CD4-positive, alpha-beta T cell (primary cell): ENCODE measurements around the gene SPDEF. TPM values are rescaled to one million over a fixed set of nuclear protein-coding genes. Genes with fewer than 3 reads are reported as not detected.

Experiments used
- ATAC-seq: fragments of 200-7000 bp; cut with Tn5 transposase; one replicate; pipeline ENCODE4 v1.10.0; 2022; ENCODE audit warnings: mild to moderate bottlenecking; ENCODE audit not compliant: poor library complexity
- CTCF ChIA-PET: fragments of 350-600 bp; sonication (Branson Sonifier 250); formaldehyde crosslinking; loops from one replicate; lab custom pipeline; 2021; ENCODE audit warnings: antibody characterized with exemption, inconsistent platforms; lab: Charles Lee
- POLR2A ChIA-PET: fragments of 350-600 bp; sonication (Branson Sonifier 250); formaldehyde crosslinking; loops from one replicate; lab custom pipeline; 2021; ENCODE audit warnings: antibody characterized with exemption, inconsistent platforms; lab: Charles Lee
- DNase-seq, 14 experiments: peaks; one replicate each; pipeline ENCODE4 v3.0.0-alpha.2; 2013 to 2020; ENCODE audit warnings: mixed read lengths in 2 of 14
- H3K27ac ChIP-seq, 2 donors: one replicate each; pipeline versions ENCODE4 v1.5.1 to v1.7.0; 2013; ENCODE audit warnings: low read length in 2 of 2, low read depth in 1 of 2, mild to moderate bottlenecking in 1 of 2
- H3K27me3 ChIP-seq, 2 experiments: 1 replicate in 1 of 2; 2 replicates in 1 of 2; pipeline versions ENCODE4 v1.6.1 to v1.7.0; 2013; ENCODE audit warnings: low read length in 2 of 2, control low read depth in 1 of 2, mild to moderate bottlenecking in 1 of 2, moderate library complexity in 1 of 2; ENCODE audit not compliant: insufficient read depth in 2 of 2, control insufficient read depth in 1 of 2
- H3K36me3 ChIP-seq: one replicate; pipeline ENCODE4 v1.6.1; 2013; ENCODE audit warnings: low read length, control low read depth; ENCODE audit not compliant: insufficient read depth
- H3K4me1 ChIP-seq: one replicate; pipeline ENCODE4 v1.6.1; 2013; ENCODE audit warnings: low read length, control low read depth; ENCODE audit not compliant: insufficient read depth
- H3K4me3 ChIP-seq: one replicate; pipeline ENCODE4 v1.5.1; 2013; ENCODE audit warnings: mild to moderate bottlenecking, low read length, moderate library complexity
- H3K9me3 ChIP-seq, 2 experiments: 1 replicate in 1 of 2; 2 replicates in 1 of 2; pipeline versions ENCODE4 v1.6.1 to v1.7.0; 2013; ENCODE audit warnings: low read length in 2 of 2, mild to moderate bottlenecking in 2 of 2, control low read depth in 1 of 2, moderate library complexity in 1 of 2; ENCODE audit not compliant: control insufficient read depth in 1 of 2, insufficient read depth in 1 of 2
- H3K27ac Mint-ChIP-seq: one replicate; pipeline ENCODE4 v1.8.0; 2020; ENCODE audit warnings: mixed read lengths
- H3K27me3 Mint-ChIP-seq: one replicate; pipeline ENCODE4 v1.8.0; 2021; ENCODE audit warnings: mixed read lengths
- H3K36me3 Mint-ChIP-seq: one replicate; pipeline ENCODE4 v1.8.0; 2021; ENCODE audit warnings: low read depth, mixed read lengths
- H3K4me1 Mint-ChIP-seq: one replicate; pipeline ENCODE4 v1.8.0; 2021; ENCODE audit warnings: low read depth, mixed read lengths
- H3K4me3 Mint-ChIP-seq: one replicate; pipeline ENCODE4 v1.8.0; 2020; ENCODE audit warnings: mild to moderate bottlenecking, mixed read lengths
- H3K9me3 Mint-ChIP-seq: one replicate; pipeline ENCODE4 v1.8.0; 2020; ENCODE audit warnings: mixed read lengths
- intact Hi-C, 2 experiments: fragments of 100-400 bp; cut with DNase I in 1 of 2; cut with micrococcal nuclease in 1 of 2; formaldehyde crosslinking; loops; one replicate each; pipeline versions ENCODE4 v1.15.1 to v1.9.0; 2023 to 2025; cut with DNase I, micrococcal nuclease
- total RNA-seq, 174 experiments: library from RNA in 2 of 174; stranded (reverse) in 2 of 174; gene quantifications; one replicate each; pipeline ENCODE4 v1.2.3 and lab custom pipeline; 2021 to 2026
- TF ChIP-seq, protein P1 (sequence below): fragments of 200-600 bp; IDR thresholded peaks from one replicate; pipeline ENCODE4 v1.8.0; 2022; ENCODE audit warnings: antibody characterized with exemption, mild to moderate bottlenecking

Gene SPDEF
- total RNA-seq, 2 experiments from 2014 or later = 0.17 to 0.36 TPM

DNA sequence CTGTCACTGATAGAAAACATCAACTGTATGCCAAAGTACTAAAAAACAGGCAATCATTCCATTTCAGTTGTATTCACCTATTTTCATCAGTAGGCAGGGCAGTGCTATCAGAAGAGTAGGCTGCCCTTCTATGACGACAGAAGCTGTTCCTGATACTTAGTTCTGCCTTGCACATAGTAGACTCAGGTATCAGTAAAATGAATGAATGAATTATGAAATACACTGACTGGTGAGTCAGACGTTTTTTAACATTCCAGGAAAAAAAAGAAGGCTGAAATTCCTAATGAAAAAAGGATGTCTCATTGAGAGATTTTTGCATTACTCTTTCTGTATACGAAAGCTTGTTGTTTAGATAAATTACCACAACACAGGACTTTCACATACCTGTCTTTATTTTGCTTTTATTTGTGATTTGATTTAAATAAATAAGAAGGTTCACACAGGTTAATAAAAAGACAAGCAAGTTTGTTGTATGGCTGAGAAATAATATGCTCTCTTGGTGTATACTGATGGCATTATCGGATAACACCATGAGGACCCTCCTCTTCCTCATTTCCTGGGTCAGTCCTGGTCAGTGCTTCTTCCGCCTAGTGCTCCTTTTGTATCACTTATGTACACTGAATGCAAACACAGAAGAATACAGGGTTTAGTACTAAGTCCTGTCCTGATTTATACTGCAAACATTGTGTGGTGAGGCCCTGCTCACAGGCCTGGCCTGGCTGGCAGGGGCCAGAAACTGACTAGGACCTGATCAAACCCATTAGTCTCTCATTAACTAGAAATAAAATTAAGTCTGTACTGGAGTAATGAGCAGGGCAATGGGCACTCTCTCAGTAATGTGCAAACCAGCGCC is 39.4 kb upstream of the SPDEF start:
- intact Hi-C loops = no loop called here
- no peak for ATAC-seq
- Mint-ChIP-seq H3K4me3 (no peak overlapping the region), H3K27ac (peak overlapping the region; percentile 11), H3K4me1 (peaks cover 78% of the 10 kb centered on the region), H3K27me3 (no peaks in the 10 kb centered on the region), H3K9me3 (no peaks in the 10 kb centered on the region), H3K36me3 (peaks cover 41% of the 10 kb centered on the region)
- no peak overlapping the region for H3K4me3 ChIP-seq
- H3K36me3 ChIP-seq = peaks cover 8% of the 10 kb centered on the region
- peaks cover 3% of the 10 kb centered on the region for H3K4me1 ChIP-seq
- POLR2A ChIA-PET = interaction anchor here (1.3 kb wide), 1 partner anchor 101 kb away, joined by 3 read pairs; the partner anchor contains the start of gene ILRUN
- CTCF ChIA-PET = interaction anchor here (1.0 to 2.3 kb wide), 2 partner anchors 14 to 432 kb away, joined by 3 to 10 read pairs; no protein-coding TSS in a partner anchor
- H3K27ac ChIP-seq = no peak overlapping the region
- H3K9me3 ChIP-seq = no peaks in the 10 kb centered on the region
- TF ChIP-seq, protein P1, sequence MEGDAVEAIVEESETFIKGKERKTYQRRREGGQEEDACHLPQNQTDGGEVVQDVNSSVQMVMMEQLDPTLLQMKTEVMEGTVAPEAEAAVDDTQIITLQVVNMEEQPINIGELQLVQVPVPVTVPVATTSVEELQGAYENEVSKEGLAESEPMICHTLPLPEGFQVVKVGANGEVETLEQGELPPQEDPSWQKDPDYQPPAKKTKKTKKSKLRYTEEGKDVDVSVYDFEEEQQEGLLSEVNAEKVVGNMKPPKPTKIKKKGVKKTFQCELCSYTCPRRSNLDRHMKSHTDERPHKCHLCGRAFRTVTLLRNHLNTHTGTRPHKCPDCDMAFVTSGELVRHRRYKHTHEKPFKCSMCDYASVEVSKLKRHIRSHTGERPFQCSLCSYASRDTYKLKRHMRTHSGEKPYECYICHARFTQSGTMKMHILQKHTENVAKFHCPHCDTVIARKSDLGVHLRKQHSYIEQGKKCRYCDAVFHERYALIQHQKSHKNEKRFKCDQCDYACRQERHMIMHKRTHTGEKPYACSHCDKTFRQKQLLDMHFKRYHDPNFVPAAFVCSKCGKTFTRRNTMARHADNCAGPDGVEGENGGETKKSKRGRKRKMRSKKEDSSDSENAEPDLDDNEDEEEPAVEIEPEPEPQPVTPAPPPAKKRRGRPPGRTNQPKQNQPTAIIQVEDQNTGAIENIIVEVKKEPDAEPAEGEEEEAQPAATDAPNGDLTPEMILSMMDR = no peak
- no peaks in the 10 kb centered on the region for H3K27me3 ChIP-seq
- DNase-seq = no peak

DNA sequence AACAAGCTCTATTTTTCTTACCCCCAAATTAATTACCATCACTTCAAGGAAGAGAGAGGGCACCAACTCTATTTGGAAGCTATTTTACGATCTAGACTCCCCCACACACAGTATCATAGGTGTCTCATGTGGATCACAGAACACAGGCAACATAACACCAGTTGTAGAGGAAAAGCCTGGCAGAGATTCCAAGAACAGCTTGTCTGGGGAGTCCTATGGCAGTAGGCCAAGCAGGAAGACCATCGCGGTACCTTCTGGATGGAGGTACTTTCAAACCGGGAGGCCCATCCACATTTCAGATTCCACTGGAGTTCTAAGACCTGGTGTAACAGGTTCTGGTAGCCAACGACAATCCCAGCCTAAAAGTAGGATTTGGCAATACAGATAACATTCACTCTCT is 37.6 kb upstream of the SPDEF start:
- H3K9me3 ChIP-seq = no peaks in the 10 kb centered on the region
- H3K36me3 ChIP-seq = peaks cover 21% of the 10 kb centered on the region
- ATAC-seq = no peak
- intact Hi-C loops = no loop called here
- H3K36me3 Mint-ChIP-seq = peaks cover 46% of the 10 kb centered on the region
- H3K4me1 Mint-ChIP-seq = peaks cover 60% of the 10 kb centered on the region
- ChIA-PET POLR2A (no interaction called here), CTCF (interaction anchor here (2.3 kb wide), 1 partner anchor 16 kb away, joined by 10 read pairs; no protein-coding TSS in a partner anchor)
- no peak overlapping the region for H3K4me3 Mint-ChIP-seq
- TF ChIP-seq, protein P1 = no peak
- no peak overlapping the region for H3K4me3 ChIP-seq
- no peak overlapping the region for H3K27ac ChIP-seq
- DNase-seq = no peak
- H3K4me1 ChIP-seq = peaks cover 3% of the 10 kb centered on the region
- no peaks in the 10 kb centered on the region for H3K27me3 Mint-ChIP-seq
- H3K9me3 Mint-ChIP-seq = no peaks in the 10 kb centered on the region
- no peaks in the 10 kb centered on the region for H3K27me3 ChIP-seq
- no peak overlapping the region for H3K27ac Mint-ChIP-seq

DNA sequence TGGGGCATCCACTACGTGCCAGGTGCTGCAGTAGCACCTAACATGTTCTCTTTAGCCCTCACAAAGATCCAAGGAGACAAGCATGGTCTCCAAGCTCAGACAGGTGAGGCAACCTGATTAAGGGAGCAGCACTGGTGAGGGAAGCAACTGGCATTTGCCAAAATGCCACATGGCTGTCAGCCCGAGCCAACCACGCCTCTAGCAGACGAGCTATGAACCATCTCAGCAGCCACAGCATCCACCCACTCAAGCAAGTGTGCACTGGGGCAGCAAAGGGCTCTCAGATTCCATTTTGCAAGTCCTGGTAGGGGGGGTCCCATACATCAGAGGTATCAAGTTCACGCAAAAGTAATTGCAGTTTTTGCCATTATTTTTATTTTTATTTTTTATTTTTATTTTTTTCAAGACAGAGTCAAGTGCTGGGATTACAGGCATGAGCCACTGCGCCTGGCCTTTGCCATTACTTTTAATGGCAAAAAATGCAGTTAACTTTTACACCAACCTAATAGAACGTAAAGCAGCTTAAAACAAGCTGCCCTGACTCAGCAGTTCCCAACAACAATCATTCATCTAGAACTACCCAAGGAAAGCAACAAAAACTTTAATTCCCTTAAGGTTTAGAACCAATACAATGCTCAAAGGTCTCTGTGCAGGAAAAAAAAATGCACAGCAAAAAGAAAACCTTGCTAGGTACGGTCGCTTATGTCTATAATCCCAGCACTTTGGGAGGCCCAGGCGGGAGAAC is 36.3 kb upstream of the SPDEF start:
- TF ChIP-seq, protein P1 = no peak
- no peak overlapping the region for H3K4me3 ChIP-seq
- H3K27ac Mint-ChIP-seq = peak overlapping the region; percentile 47
- DNase-seq (peak in 1 of 14 experiments; percentile 13), ATAC-seq (no peak)
- H3K27ac ChIP-seq = no peak overlapping the region
- no peaks in the 10 kb centered on the region for H3K27me3 Mint-ChIP-seq
- H3K4me1 ChIP-seq = peaks cover 3% of the 10 kb centered on the region
- CTCF ChIA-PET = no interaction called here
- peaks cover 32% of the 10 kb centered on the region for H3K36me3 ChIP-seq
- H3K4me1 Mint-ChIP-seq = peaks cover 47% of the 10 kb centered on the region
- intact Hi-C loops = no loop called here
- H3K27me3 ChIP-seq = no peaks in the 10 kb centered on the region
- H3K9me3 ChIP-seq = no peaks in the 10 kb centered on the region
- peaks cover 53% of the 10 kb centered on the region for H3K36me3 Mint-ChIP-seq
- POLR2A ChIA-PET = no interaction called here
- H3K4me3 Mint-ChIP-seq = no peak overlapping the region
- no peaks in the 10 kb centered on the region for H3K9me3 Mint-ChIP-seq
